Measurements from ENCODE around the gene RNF215.

- TF ChIP-seq POLR2A (IDR thresholded peaks at IDR 0.05) (no peak), CTCF (IDR thresholded peaks at IDR 0.05) (no peak)
Observed at GRCh38 chr22:30368420-30368819, 18.8 kb downstream of the RNF215 start.
